Right renal pelvis (tissue), 4 donors: ENCODE data around the gene ZNF593OS. TPM values are rescaled to one million over a fixed set of nuclear protein-coding genes. Genes with fewer than 3 reads are reported as not detected.
A peak's percentile ranks its signal among the peaks of the same experiment; 100 is the strongest.

ENCODE experiments used
- DNase-seq, 4 donors: peaks; one replicate each; pipeline ENCODE4 v3.0.0-alpha.2; 2013; ENCODE audit warnings: low read depth in 4 of 4, low spot score in 3 of 4, missing footprints in 1 of 4
- polyA plus RNA-seq, 4 donors: library from polyadenylated mRNA; unstranded; fragments of 120-200 nt; gene quantifications; one replicate each; pipeline ENCODE4 v1.2.1, GENCODE V29; 2013; ENCODE audit not compliant: insufficient read length in 4 of 4

ZNF593OS gene
- polyA plus RNA-seq, 4 donors: 0.61 to 1.3 (median 1.1) TPM

GRCh38 chr1:26184883-26185282 lies 13.3 kb upstream of the ZNF593OS start:
- no peak for DNase-seq

GRCh38 chr1:26184086-26184485 lies 12.5 kb upstream of the ZNF593OS start:
- DNase-seq: no peak

GRCh38 chr1:26182383-26182696 lies 10.7 kb upstream of the ZNF593OS start:
- DNase-seq: no peak

- no peak for DNase-seq
These were observed 10.2 kb upstream of the ZNF593OS start for GRCh38 chr1:26181586-26182382.

- DNase-seq: no peak
These were observed 8.4 kb upstream of the ZNF593OS start for GRCh38 chr1:26180010-26180506.

- no peak for DNase-seq
These were observed 5.6 kb upstream of the ZNF593OS start, which contains the start of gene CNKSR1 for GRCh38 chr1:26177182-26177684. CNKSR1 (plus strand) TSS chr1:26177491; CDS start chr1:26177548, 57 bp downstream.

- no peak for DNase-seq
These were observed 3.7 kb upstream of the ZNF593OS start for GRCh38 chr1:26175346-26175745.

GRCh38 chr1:26170472-26170821 lies 1.2 kb downstream of the ZNF593OS start:
- DNase-seq: no peak

GRCh38 chr1:26169669-26170471 lies 1.8 kb downstream of the ZNF593OS start, which contains the start of gene ZNF593:
ZNF593 (plus strand) TSS chr1:26169908; CDS start chr1:26169984, 76 bp downstream.
- peak; percentile 75 to 85 (median 80) for DNase-seq

GRCh38 chr1:26169198-26169554 lies 2.5 kb downstream of the ZNF593OS start:
- no peak for DNase-seq

- no peak for DNase-seq
These were observed 3.0 kb downstream of the ZNF593OS start, which contains the start of gene C1orf232 for GRCh38 chr1:26168410-26169197. C1orf232 (minus strand) TSS chr1:26168963; CDS start chr1:26168499, 464 bp downstream.

- DNase-seq: no peak
These were observed 4.8 kb downstream of the ZNF593OS start for GRCh38 chr1:26166719-26167281.

GRCh38 chr1:26164861-26165842 lies 6.5 kb downstream of the ZNF593OS start:
- DNase-seq: no peak

GRCh38 chr1:26164036-26164860 lies 7.4 kb downstream of the ZNF593OS start:
- no peak for DNase-seq

GRCh38 chr1:26163684-26164035 lies 8.0 kb downstream of the ZNF593OS start:
- DNase-seq: no peak

- no peak for DNase-seq
These were observed 9.4 kb downstream of the ZNF593OS start for GRCh38 chr1:26162220-26162709.

GRCh38 chr1:26161415-26162219 lies 10.0 kb downstream of the ZNF593OS start:
- DNase-seq: no peak
